GM20431 (cell line): ENCODE results near the gene NRXN2.
"Not testable (repeated sequence)": the region's sequence is repeated elsewhere in the genome, so short reads cannot be mapped to it uniquely, and the experiment has no call there.

Source experiments
- in situ Hi-C: fragments of 300-500 bp; cut with MseI, MboI; formaldehyde crosslinking; loops from one replicate; pipeline ENCODE4 v1.15.0; 2020; ENCODE audit warnings: low sequenced_read_pairs; ENCODE audit not compliant: unreplicated experiment

The NRXN2 gene

DNA sequence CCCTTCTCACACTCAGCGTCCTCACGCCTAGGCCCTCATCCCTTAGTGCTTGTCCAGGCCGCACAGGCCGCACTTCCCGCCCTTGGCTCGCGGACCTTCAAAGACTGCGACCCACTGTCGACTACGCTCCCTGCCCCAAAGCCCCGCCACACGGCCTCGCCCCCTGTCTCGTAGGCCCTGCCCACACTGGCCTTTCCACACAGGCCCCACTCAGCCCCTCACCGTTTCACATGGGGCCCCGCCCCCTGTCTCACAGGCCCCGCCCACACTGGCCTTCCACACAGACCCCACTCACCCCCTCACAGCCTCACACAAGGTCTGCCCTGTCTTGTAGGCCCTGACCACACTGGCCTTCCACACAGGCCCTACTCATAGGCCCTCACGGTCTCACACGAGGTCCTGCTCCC is 11.0 kb downstream of the NRXN2 start:
- in situ Hi-C loops = no loop called here

DNA sequence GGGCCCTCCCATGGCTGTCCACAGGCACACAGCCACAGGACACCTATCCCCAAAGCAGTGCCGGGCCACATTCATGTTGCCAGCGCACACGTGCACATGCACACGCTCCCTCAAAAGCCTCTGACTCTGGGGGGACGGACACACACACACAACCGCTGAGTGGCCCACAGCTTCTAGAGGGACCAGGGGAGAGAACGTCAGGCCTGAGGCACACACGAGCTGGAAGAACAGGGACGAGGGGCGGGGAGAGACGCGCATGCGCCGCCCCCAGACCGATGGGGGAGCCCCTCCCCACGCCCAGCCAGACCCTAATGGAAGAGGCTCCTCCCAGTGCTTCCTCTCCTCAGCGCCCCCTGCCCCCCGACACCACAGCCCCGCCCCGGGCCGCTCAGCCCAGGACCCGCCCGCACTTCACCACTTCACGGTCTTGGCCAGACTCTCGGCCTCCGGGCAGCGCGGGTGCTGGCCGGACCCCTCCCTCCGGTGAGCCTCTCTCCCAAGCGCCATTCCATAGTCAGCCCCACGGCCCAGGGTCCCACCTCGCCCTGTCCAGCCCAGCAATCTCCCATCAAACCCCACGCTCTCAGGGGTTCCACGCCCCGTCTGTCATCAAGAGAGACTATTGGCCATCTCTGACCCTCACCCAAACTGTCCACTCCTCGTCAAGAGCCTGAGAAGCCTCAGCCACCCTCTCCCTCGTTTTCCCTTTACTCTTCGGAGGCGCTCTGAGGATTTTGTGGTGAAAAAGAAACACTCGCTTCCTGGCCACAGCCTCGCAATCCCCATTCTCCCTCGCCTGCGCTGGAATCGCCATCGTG is 11.7 kb downstream of the NRXN2 start:
- in situ Hi-C loops = no loop called here

DNA sequence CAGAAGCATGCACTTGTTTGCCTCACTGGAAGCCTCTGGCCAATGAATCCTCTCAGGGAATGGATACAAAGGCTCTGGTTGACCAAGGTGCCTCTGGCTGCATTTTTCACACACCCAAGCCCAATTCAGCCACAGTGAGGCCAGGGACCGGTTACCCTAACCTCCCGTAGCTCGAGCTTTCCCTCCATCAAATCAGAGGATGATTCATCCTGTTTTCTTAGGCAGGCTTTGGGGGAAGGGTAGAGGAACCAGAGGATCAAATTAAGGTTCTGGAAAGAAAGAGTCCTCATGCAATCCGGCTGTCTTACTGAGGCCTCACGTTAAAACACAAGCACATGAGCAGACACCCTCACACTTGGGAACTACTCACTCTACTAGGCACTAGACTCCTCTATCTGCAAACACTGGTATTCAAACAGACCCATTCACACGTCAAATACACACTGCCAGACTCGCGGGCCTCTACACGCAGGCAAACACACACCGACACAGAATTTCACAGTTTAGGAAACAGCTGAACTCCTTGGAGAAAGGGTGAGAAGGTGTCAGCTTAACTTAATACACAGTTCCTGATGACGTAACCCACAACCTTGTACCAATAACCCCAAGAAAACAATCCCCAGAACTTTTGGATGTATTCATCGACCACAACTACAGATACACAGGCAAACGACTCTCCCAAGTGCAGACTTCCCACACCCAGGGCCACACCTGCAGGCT is 12.4 kb downstream of the NRXN2 start:
- in situ Hi-C loops = no loop called here

DNA sequence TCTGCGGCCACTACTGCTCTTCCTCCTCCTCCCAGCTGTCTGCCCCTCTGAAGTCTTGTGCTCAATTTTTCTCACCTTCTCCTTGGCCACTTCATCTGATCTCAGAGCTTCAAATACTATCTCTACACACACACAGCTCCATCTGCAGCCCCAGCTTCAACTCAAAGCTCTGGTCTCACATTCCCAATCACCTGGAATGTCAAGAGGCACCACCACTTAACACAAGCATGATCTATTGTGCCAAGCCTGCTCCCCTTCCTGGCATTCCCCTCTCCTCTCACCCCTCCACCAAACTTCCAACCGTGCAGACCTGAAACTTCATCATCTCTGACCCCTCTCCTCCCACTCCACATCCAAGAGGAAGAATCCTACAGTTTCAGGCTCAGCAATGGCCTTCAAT is 17.5 kb downstream of the NRXN2 start:
- in situ Hi-C loops = no loop called here

DNA sequence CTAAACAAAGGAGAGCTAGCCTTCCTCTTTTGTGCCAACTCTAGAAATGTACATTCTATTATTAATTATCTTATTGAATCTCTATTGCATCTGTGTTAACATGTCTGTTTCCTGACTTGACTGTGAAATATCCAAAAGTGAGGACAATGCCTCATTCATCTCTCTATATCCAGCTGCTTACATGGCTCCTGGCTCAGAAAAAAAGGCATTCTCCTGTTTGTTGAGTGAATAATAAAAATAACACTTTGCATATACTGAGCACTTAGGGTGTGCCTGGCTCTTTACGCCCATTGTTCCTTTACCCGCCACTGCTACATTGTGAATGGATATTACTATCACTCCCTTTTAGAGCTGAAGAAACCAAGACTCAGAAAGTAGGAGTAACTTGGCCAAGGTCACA is 19.9 kb downstream of the NRXN2 start:
- in situ Hi-C loops = no loop called here

DNA sequence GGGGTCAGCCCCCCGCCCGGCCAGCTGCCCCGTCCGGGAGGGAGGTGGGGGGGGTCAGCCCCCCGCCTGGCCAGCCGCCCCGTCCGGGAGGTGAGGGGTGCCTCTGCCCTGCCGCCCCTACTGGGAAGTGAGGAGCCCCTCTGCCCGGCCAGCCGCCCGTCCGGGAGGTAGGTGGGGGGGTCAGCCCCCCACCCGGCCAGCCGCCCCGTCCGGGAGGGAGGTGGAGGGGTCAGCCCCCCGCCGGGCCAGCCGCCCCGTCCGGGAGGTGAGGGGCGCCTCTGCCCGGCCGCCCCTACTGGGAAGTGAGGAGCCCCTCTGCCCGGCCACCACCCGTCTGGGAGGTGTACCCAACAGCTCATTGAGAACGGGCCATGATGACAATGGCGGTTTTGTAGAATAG is 21.0 kb downstream of the NRXN2 start:
- in situ Hi-C loops = not testable (repeated sequence)

DNA sequence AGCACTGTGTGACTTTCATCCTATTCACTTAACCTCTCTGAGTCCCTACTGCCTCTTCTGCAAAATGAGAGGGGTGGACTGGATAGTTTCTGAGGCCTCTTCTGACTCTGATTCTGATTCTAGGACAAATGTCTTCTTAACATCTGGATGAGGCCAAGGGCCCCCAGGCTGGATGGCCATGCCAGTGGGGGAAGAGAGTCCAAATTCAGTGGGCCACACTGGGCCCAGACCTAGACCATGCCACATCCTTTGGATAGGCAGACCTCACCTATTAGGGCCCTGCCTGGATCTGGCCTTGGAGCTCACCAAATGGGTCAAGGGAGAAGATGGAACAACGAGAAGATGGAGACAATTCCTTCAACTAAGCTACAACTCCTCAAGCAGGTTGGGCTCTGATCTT is 24.6 kb downstream of the NRXN2 start:
- in situ Hi-C loops = no loop called here

DNA sequence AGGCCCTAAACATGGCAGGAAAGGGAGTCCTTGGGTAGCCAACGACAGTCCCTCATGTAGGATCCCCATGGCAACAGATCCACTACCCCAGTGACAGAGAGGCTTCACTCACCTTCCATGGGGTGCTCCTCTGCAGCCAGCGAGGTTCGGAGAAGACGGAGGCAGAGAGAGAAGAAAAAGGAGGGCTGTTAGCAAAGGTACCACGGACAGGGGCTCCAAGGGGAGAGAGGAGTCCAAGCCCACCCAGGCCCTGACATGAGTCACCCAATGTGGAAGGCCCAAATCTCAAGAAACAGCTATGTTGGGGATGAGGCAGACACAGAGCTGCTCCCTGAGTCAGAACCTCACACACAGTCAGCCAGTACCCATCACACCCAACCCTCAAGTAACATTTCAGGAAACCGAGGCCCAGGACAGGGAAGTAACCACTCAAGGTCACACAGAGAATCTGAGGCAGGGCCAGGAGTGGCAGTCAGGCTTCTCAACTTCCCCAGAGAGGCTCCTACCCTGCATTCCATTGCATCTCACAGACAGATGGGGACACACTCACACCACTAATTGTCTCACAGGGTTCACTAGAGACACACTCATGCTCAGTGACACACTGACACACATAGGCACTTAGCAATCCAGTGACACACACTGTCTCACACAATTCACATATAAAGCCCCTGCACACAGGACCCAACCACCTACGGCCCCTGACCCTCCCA is 25.2 kb downstream of the NRXN2 start:
- in situ Hi-C loops = no loop called here

DNA sequence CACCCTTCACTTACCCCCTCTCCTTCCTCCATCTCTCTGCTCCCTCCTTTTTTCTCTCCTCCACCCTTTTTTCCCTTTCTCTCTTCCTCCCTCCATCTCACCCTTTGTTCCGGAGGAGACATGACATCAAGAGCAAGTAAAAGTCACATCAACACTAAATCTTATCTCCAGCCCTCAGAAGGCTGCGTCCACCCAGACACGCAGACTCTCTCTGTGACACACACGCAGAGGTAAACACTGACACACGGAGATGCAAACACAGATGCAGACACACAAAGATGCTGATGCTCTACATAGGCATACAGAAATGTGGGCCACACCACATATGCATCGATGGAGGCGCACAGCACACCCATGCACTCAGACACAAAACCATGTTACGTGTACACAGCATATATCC is 27.0 kb downstream of the NRXN2 start:
- in situ Hi-C loops = no loop called here

DNA sequence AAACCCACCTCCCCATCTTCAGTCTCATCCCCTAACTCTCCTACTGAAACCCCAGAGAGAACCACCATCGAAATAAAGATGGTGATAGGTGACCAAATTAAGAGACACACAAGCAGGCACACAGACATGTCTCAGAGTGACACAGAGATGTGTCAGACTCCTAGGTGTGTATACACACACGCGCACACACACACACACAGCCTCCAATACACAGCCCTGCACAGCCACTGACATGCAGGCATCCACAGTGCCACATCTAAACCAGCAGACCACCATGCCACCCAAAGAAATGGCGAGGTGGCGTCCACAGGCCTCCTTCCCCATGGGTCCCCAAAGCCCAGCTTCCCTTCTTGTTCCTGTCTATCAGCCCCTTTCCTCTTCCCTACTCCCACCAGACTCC is 27.4 kb downstream of the NRXN2 start:
- in situ Hi-C loops = no loop called here

DNA sequence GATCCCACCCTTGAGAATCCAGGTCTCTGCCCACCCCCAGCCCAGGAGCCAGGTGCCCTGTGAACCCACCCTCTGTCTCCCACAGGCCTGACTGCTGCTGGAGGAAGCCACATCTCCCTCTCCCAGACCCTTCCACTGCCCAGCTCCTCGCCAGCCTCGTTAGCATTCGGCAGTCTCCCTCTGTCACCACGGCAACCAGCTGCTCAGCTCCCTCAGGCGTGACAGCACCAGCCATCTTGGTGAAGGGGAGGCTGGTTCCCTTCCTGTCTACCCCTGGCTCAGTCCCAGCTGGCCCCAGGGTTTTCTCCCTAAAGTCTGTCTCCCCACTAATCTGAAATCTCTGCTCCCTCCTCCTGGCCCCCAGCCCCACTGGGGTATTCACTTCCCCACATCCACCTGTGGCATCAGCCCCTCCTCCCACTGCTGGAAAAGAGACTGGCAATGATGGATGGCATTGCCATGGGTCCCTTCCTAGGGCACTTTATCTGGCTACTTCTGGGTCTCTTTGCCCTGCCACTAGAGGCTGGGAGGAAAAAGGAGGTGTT is 28.1 kb downstream of the NRXN2 start:
- in situ Hi-C loops = no loop called here

DNA sequence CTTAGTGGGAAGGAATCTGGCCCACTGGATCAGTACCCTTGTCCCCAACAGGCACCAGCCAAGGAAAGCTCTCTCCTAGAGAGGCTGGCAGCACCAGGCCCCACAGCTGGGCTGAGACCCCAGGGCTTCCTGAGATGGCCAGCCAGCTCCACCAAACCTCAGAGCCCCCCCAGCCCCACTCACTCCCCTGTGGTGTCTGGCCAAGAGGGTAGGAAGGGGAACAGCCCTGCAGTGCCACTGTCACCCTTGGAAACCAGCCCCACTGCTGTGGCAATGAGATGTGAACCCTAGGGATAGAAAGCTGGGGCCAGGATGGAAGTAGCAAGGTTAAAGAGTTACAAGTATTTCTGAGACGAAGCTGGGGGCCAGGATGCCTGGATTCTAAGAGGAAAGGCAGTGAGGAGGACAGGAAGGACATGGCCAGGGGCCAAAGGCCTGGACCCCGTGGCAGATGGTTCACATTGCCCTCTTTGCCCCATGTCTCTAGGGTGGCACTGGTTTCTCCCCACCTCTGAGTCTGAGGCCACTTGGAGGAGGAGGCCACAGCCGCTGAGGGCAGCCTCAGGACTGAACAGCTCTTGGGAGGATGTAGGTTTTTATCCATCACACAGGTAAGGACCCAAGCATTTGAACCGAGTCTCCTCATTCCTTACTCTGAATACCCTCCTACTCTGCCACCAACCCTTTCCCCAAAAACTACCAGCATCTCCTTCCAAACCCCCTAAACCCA is 28.8 kb downstream of the NRXN2 start:
- in situ Hi-C loops = no loop called here

DNA sequence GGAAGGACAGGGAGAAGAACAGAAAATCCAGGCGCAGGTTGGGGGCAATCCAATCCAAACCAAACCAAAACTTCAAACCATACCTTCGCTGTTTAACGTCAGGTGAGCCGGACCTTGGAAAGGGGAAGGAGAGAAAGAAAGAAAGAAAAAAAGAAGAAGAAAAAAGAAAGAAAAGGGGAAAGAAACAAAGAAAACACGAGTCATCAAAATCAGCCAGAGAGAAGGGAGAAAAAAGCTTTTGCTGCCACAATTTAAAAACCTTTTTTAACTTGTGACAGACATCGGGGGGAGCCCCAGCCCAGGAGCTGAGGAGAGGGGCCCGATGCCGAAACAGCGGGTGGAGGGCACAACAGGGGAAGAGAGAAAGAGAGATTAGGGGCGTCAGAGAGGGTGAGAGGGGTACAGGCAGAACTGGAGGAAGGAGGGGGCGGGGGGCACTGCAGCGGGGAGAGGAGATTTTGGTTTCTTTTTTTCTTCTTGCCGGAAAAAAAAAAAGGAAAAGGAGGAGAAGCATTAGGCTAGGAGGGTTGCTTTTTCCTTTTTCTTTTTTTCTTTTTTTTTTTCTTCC is 30.1 kb downstream of the NRXN2 start:
- in situ Hi-C loops = no loop called here

DNA sequence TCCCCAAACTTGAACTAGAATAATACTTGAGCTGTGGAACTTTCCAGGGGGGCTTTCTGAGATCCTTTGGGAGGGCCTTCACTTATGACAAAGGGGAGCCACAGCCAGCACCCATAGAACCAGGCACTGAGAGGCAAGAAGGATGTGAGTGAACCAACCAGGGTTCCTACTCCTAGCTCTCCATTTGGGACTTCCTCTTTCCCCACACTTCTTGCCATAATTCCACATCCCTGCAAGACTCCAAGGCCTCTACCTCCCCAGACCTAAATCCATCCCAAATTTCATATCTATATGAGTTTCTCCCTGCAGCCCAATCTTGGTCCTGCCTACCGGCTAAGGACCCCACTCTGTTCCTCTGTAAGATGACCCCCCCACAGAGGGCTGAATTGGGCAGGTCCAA is 31.5 kb downstream of the NRXN2 start:
- in situ Hi-C loops = no loop called here

DNA sequence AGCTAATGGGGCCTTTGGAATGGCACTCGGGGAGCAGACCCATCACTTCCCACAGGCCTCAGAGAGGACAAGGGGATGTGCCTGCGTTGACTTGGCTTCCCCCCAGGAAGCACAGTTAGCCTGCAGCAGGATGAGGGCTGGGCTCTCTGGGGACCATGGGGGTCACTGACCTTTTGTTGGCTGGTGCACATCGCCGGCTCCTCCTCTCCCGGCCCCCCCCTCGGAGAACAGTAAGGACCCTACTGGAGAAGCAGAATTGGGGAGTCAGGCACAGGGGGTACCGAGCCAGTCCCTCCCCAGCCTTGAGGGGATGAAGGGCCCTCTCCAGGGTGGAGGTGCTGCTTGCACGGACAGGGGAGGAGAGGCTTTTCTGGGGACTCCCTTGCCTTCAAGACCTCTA is 32.8 kb downstream of the NRXN2 start:
- in situ Hi-C loops = no loop called here

DNA sequence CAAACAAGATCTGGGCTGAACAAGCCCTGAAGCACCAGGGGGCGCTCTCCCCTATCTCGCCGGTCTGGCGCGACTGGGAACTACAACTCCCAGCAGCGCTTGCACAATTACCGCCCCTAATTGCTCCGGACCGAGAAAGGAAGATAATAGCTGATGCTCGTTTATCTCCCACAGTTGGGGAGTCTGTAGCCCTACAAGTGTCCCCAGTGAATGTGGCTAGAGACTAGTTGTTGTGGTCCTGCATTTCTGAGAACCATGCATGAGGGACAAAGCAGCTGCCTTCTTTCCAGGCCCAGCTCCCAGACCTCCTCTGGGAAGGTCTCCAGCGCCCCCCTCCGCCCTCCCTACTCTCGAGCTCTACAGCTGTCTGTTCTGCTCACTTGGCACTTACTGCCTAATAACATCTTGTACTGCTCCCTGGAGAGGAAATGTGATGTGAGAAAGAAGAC is 34.4 kb downstream of the NRXN2 start:
- in situ Hi-C loops = no loop called here

DNA sequence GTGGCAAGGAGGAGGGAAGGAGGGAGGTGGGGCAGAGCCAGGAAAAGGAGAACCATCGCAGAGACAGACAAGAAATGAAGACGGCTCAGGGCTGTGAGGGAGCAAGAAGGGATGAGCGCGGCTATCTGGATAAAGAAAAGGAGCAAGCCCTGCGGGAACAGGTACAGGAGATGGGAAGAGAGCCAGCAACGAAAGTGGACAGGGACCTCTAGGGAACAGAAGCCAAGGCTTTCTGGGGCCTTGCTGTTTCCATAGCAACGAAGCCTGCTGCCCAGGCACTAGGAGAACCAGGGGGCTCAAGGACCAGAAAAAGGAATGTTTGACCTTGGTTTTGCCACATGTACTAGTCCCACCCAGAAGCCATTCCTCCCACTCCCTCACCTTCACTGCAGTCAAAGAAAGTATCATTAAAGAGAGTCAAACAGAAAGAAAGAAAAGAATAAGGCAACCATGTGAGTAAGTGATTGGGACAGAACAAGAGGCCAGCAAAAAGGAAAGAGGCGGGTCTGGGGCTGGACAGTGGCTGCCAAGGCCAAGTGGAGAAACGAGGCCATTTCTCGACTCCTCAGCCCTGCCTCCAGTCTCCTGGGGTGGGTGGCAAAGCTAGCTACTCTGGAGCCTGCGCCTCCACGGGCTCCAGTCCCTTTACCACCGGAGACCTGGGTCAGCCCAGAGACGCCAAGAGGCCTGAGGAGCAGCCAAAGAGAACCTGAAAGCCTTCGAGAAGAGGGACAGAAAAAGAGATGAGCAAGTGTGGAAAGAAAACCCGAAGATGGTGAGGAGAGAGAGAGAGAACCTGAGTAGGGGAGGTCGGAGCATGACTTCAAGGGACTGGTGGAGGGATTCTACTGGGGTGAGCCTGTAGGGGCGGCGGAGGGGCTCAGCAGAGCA is 35.1 kb downstream of the NRXN2 start:
- in situ Hi-C loops = no loop called here

DNA sequence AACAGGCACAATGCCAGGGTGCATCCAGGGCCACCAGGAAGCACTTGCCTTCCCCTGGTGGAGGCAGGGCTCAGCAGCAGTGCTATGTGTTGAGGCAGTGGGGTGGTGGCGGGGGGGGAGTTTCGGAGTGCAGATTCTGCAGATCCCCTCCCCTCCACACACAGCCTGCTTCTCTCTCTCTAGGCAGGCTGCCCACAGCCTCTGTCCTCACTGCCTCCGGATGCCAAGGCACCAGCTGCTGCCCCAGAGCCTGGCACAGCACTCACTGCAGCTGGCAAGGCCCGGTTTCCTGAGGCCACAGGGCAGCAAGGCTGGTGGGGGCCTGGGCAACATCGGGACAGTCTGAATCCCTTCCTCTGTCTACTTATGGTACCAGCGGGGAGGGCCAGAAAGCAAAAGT is 35.8 kb downstream of the NRXN2 start:
- in situ Hi-C loops = no loop called here
